ENCODE measurements around the gene WAPL.

GRCh38 chr10:86446987-86447386 lies 74.6 kb downstream of the WAPL start:
- TF ChIP-seq CTCF (IDR thresholded peaks at IDR 0.05) = no peak
- no peak for TF ChIP-seq EZH2 (IDR thresholded peaks at IDR 0.05)
